Loucy (cell line): ENCODE data around the gene TMEM14A.

Experiments used
- EZH2phosphoT487 ChIP-seq: fragments of 200-600 bp; IDR thresholded peaks from 2 replicates; pipeline ENCODE4 v1.6.1; 2018; ENCODE audit warnings: antibody characterized with exemption, mild to moderate bottlenecking, moderate library complexity, borderline replicate concordance
- TF ChIP-seq, protein P1 (sequence below): fragments of 200-600 bp; sonication (generic); conservative IDR thresholded peaks from 2 replicates; pipeline ENCODE4 v1.5.1; 2014; ENCODE audit warnings: mild to moderate bottlenecking, antibody characterized with exemption, low read length

DNA sequence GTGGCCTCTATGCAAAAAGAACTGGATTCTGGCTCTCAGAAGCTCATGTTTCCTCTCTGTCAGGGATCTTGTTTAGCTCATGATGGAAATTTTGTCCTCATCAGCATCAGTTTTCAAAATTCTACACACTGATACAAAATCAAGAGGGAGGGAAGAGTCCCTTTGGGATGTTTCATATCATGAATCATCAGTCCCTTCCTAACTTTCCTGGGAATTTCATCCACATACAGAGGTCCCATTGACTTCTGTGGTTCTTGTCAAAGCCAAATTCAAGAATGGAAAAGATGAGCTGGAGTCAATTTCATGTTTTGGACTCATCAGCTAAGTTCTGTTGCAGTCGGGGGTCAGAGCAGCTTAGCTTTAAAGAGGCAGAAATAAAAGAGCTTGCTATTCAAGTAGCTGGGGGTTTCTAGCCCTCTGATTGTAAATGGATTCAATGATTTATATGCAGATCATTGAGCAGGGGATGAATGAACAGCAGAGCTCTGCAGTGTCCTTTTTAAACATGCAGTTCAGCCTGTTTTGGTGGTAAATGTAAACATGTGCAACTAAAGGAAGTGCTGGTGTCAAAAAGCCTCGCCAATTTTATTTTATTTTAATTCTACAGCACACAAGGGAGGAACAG lies 21.3 kb upstream of the TMEM14A start:
- TF ChIP-seq, protein P1, sequence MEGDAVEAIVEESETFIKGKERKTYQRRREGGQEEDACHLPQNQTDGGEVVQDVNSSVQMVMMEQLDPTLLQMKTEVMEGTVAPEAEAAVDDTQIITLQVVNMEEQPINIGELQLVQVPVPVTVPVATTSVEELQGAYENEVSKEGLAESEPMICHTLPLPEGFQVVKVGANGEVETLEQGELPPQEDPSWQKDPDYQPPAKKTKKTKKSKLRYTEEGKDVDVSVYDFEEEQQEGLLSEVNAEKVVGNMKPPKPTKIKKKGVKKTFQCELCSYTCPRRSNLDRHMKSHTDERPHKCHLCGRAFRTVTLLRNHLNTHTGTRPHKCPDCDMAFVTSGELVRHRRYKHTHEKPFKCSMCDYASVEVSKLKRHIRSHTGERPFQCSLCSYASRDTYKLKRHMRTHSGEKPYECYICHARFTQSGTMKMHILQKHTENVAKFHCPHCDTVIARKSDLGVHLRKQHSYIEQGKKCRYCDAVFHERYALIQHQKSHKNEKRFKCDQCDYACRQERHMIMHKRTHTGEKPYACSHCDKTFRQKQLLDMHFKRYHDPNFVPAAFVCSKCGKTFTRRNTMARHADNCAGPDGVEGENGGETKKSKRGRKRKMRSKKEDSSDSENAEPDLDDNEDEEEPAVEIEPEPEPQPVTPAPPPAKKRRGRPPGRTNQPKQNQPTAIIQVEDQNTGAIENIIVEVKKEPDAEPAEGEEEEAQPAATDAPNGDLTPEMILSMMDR: no peak
- no peak for TF ChIP-seq EZH2phosphoT487
